Measurements from ENCODE around the gene PCDHB4. TPM values are rescaled to one million over a fixed set of nuclear protein-coding genes. Genes with fewer than 3 reads are reported as not detected.

The PCDHB4 gene
- total and polyA plus RNA-seq, 2 of the 13 experiments (the other 11 are each of a cell fraction or from before 2014, with no cell fraction given) = 0.08 to 0.13 TPM

DNA sequence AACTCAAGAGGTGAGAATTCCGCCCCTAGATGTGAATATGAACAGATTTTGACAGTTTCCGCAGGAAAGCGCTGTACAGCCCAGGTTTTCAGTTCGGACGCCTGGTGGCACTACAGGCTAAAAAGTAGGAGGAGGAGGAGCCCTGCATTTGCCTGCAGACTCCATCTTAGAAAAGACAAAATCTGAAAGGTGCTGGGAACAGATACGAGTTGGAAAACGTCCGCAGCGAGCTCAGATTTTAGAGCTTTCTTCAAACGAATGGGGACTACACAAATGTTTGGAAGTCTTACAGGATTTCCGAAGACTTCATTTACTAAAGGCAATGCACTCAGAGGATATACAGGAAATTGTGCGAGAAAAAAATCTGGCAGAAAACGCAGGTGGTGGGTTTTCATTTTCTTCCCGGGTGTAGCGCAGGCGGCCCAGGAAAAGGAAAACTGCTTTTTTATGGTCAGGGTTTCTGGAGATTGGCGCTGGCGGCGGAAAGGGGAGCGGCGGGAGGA lies 37.1 kb upstream of the PCDHB4 start (continued):
- TF ChIP-seq, protein P1, sequence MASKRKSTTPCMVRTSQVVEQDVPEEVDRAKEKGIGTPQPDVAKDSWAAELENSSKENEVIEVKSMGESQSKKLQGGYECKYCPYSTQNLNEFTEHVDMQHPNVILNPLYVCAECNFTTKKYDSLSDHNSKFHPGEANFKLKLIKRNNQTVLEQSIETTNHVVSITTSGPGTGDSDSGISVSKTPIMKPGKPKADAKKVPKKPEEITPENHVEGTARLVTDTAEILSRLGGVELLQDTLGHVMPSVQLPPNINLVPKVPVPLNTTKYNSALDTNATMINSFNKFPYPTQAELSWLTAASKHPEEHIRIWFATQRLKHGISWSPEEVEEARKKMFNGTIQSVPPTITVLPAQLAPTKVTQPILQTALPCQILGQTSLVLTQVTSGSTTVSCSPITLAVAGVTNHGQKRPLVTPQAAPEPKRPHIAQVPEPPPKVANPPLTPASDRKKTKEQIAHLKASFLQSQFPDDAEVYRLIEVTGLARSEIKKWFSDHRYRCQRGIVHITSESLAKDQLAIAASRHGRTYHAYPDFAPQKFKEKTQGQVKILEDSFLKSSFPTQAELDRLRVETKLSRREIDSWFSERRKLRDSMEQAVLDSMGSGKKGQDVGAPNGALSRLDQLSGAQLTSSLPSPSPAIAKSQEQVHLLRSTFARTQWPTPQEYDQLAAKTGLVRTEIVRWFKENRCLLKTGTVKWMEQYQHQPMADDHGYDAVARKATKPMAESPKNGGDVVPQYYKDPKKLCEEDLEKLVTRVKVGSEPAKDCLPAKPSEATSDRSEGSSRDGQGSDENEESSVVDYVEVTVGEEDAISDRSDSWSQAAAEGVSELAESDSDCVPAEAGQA (IDR thresholded peaks at IDR 0.05; ENCODE audit: low read depth) = peak; percentile 63; the same call in 1 of the 2 replicates
- TF ChIP-seq, protein P1 (CRISPR knock-in tag; IDR thresholded peaks at IDR 0.05; ENCODE audit: borderline replicate concordance) = no peak
- TF ChIP-seq, protein P2, sequence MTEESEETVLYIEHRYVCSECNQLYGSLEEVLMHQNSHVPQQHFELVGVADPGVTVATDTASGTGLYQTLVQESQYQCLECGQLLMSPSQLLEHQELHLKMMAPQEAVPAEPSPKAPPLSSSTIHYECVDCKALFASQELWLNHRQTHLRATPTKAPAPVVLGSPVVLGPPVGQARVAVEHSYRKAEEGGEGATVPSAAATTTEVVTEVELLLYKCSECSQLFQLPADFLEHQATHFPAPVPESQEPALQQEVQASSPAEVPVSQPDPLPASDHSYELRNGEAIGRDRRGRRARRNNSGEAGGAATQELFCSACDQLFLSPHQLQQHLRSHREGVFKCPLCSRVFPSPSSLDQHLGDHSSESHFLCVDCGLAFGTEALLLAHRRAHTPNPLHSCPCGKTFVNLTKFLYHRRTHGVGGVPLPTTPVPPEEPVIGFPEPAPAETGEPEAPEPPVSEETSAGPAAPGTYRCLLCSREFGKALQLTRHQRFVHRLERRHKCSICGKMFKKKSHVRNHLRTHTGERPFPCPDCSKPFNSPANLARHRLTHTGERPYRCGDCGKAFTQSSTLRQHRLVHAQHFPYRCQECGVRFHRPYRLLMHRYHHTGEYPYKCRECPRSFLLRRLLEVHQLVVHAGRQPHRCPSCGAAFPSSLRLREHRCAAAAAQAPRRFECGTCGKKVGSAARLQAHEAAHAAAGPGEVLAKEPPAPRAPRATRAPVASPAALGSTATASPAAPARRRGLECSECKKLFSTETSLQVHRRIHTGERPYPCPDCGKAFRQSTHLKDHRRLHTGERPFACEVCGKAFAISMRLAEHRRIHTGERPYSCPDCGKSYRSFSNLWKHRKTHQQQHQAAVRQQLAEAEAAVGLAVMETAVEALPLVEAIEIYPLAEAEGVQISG (CRISPR knock-in tag; IDR thresholded peaks at IDR 0.05) = peak; percentile 66
- no peak for TF ChIP-seq LCORL (IDR thresholded peaks at IDR 0.05)
- 0 out of 2 replicates have a peak, but pooled peaks have one; percentile 25 for TF ChIP-seq LCORL (CRISPR knock-in tag; IDR thresholded peaks at IDR 0.05)
- TF ChIP-seq, protein P3, sequence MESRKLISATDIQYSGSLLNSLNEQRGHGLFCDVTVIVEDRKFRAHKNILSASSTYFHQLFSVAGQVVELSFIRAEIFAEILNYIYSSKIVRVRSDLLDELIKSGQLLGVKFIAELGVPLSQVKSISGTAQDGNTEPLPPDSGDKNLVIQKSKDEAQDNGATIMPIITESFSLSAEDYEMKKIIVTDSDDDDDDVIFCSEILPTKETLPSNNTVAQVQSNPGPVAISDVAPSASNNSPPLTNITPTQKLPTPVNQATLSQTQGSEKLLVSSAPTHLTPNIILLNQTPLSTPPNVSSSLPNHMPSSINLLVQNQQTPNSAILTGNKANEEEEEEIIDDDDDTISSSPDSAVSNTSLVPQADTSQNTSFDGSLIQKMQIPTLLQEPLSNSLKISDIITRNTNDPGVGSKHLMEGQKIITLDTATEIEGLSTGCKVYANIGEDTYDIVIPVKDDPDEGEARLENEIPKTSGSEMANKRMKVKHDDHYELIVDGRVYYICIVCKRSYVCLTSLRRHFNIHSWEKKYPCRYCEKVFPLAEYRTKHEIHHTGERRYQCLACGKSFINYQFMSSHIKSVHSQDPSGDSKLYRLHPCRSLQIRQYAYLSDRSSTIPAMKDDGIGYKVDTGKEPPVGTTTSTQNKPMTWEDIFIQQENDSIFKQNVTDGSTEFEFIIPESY (CRISPR knock-in tag; IDR thresholded peaks at IDR 0.05) = 0 out of 2 replicates have a peak, but pooled peaks have one; percentile 32
- no peak for TF ChIP-seq SUZ12 (IDR thresholded peaks at IDR 0.05; ENCODE audit: low read depth, low read length)
- TF ChIP-seq, protein P4, sequence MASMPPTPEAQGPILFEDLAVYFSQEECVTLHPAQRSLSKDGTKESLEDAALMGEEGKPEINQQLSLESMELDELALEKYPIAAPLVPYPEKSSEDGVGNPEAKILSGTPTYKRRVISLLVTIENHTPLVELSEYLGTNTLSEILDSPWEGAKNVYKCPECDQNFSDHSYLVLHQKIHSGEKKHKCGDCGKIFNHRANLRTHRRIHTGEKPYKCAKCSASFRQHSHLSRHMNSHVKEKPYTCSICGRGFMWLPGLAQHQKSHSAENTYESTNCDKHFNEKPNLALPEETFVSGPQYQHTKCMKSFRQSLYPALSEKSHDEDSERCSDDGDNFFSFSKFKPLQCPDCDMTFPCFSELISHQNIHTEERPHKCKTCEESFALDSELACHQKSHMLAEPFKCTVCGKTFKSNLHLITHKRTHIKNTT (CRISPR knock-in tag; IDR thresholded peaks at IDR 0.05) = no peak
- TF ChIP-seq, protein P5, sequence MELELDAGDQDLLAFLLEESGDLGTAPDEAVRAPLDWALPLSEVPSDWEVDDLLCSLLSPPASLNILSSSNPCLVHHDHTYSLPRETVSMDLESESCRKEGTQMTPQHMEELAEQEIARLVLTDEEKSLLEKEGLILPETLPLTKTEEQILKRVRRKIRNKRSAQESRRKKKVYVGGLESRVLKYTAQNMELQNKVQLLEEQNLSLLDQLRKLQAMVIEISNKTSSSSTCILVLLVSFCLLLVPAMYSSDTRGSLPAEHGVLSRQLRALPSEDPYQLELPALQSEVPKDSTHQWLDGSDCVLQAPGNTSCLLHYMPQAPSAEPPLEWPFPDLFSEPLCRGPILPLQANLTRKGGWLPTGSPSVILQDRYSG (CRISPR knock-in tag; IDR thresholded peaks at IDR 0.05) = no peak
- TF ChIP-seq POLR2G (IDR thresholded peaks at IDR 0.05; ENCODE audit: low read depth, low read length) = peak; percentile 74
- TF ChIP-seq ZMYM4 (CRISPR knock-in tag; IDR thresholded peaks at IDR 0.05) = peak; percentile 69; the same call in 1 of the 2 replicates
- TF ChIP-seq HDAC2 (CRISPR knock-in tag; IDR thresholded peaks at IDR 0.05) = peak; percentile 34; the same call in 1 of the 2 replicates
- no peak for TF ChIP-seq ZNF713 (CRISPR knock-in tag; IDR thresholded peaks at IDR 0.05)
- TF ChIP-seq ZNF850 (CRISPR knock-in tag; conservative IDR thresholded peaks at IDR 0.05) = 0 out of 2 replicates have a peak, but pooled peaks have one; percentile 27
- TF ChIP-seq PHB2 (IDR thresholded peaks at IDR 0.05; ENCODE audit: partially characterized antibody) = no peak
- TF ChIP-seq ZNF614 (CRISPR knock-in tag; IDR thresholded peaks at IDR 0.05; ENCODE audit: borderline replicate concordance) = no peak
- TF ChIP-seq TAF1 (CRISPR knock-in tag; IDR thresholded peaks at IDR 0.05) = peak; percentile 19; the same call in 1 of the 2 replicates
- peak; percentile 75; the same call in 1 of the 2 replicates for TF ChIP-seq KAT8 (CRISPR knock-in tag; IDR thresholded peaks at IDR 0.05)
